Astrocyte (in vitro differentiated cells and primary cell): ENCODE data around the gene PITPNB. TPM values are rescaled to one million over a fixed set of nuclear protein-coding genes. Genes with fewer than 3 reads are reported as not detected.

Source experiments
- DNase-seq: peaks from one replicate; pipeline ENCODE4 v3.0.0-alpha.2; 2010; ENCODE audit warnings: low read depth
- FAIRE-seq: peaks from 2 replicates; lab custom pipeline; 2011; peaks lifted over from hg19 to GRCh38; lab: Jason Lieb, UNC
- H2AFZ ChIP-seq: 2 replicates; pipeline ENCODE4 v1.6.0; 2012; ENCODE audit warnings: low read depth, low read length, inconsistent platforms
- H3K27ac ChIP-seq: 2 replicates; pipeline ENCODE4 v1.5.1; 2011; ENCODE audit warnings: low read depth, low read length, inconsistent platforms
- H3K27me3 ChIP-seq: 2 replicates; pipeline ENCODE4 v1.6.0; 2011; ENCODE audit warnings: low read length, inconsistent platforms; ENCODE audit not compliant: insufficient read depth
- H3K36me3 ChIP-seq: 2 replicates; pipeline ENCODE4 v1.5.1; 2011; ENCODE audit warnings: low read length, inconsistent platforms; ENCODE audit not compliant: insufficient read depth
- H3K4me1 ChIP-seq: 2 replicates; pipeline ENCODE4 v1.5.1; 2011; ENCODE audit warnings: low read length, inconsistent platforms; ENCODE audit not compliant: insufficient read depth
- H3K4me2 ChIP-seq: 2 replicates; pipeline ENCODE4 v1.6.0; 2012; ENCODE audit warnings: low read length, inconsistent platforms
- H3K4me3 ChIP-seq: 2 replicates; pipeline ENCODE4 v1.5.1; 2011; ENCODE audit warnings: low read depth, mild to moderate bottlenecking, low read length, inconsistent platforms; ENCODE audit not compliant: insufficient read depth
- H3K79me2 ChIP-seq: 2 replicates; pipeline ENCODE4 v1.6.0; 2012; ENCODE audit warnings: mild to moderate bottlenecking, low read length, inconsistent platforms; ENCODE audit not compliant: insufficient read depth
- H3K9ac ChIP-seq: 2 replicates; pipeline ENCODE4 v1.6.0; 2012; ENCODE audit warnings: mild to moderate bottlenecking, low read length, inconsistent platforms
- H3K9me3 ChIP-seq: 2 replicates; pipeline ENCODE4 v1.5.1; 2012; ENCODE audit warnings: low read depth, mild to moderate bottlenecking, low read length, inconsistent platforms; ENCODE audit not compliant: insufficient read depth
- H4K20me1 ChIP-seq: 2 replicates; pipeline ENCODE4 v1.6.0; 2012; ENCODE audit warnings: low read length, inconsistent platforms; ENCODE audit not compliant: insufficient read depth
- H3K27ac Mint-ChIP-seq: one replicate; pipeline ENCODE4 v1.8.0; 2021; ENCODE audit warnings: mild to moderate bottlenecking, mixed read lengths; ENCODE audit not compliant: unreplicated experiment
- H3K27me3 Mint-ChIP-seq: one replicate; pipeline ENCODE4 v1.8.0; 2021; ENCODE audit warnings: low read depth, mixed read lengths; ENCODE audit not compliant: unreplicated experiment
- H3K36me3 Mint-ChIP-seq: one replicate; pipeline ENCODE4 v1.8.0; 2021; ENCODE audit warnings: low read depth, mixed read lengths; ENCODE audit not compliant: unreplicated experiment
- H3K4me1 Mint-ChIP-seq: one replicate; pipeline ENCODE4 v1.8.0; 2021; ENCODE audit warnings: low read depth, mixed read lengths; ENCODE audit not compliant: unreplicated experiment
- H3K4me3 Mint-ChIP-seq: one replicate; pipeline ENCODE4 v1.8.0; 2021; ENCODE audit warnings: mild to moderate bottlenecking, moderate library complexity, mixed read lengths; ENCODE audit not compliant: unreplicated experiment
- H3K9me3 Mint-ChIP-seq: one replicate; pipeline ENCODE4 v1.8.0; 2021; ENCODE audit warnings: mild to moderate bottlenecking, mixed read lengths; ENCODE audit not compliant: unreplicated experiment
- EZH2 ChIP-seq: IDR thresholded peaks from 2 replicates; pipeline ENCODE4 v1.6.1; 2012; ENCODE audit warnings: mild to moderate bottlenecking, low read length, inconsistent platforms; ENCODE audit not compliant: insufficient read depth
- total RNA-seq: library from RNA; stranded (reverse); gene quantifications from 2 replicates; pipeline ENCODE4 v1.2.1, GENCODE V29; 2021
- TF ChIP-seq, protein P1 (sequence below): IDR thresholded peaks from 2 replicates; pipeline ENCODE4 v1.5.1; 2011; ENCODE audit warnings: low read depth, mild to moderate bottlenecking, inconsistent platforms, low read length, moderate library complexity; ENCODE audit not compliant: insufficient read depth

PITPNB gene
- total RNA-seq, 1 donor from 2014 or later, result 90.6 TPM

DNA sequence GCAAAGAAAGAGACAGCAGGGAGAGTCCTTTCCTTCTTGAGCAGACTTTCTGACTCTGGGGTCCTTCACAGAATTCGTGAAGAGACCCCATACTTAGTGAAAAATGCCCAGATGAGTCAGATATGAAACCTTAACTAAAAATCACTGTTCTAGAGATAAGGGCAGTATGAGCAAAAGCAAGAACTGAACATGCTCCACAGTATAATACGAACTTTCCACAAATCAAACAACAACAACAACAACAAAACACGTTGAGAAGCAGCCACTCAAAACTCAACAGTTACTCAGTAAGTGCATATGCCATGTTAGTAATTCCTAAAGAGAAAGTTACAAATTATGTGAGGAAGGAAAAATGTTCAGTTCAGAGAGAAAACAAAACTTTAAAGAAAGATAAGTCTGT lies 44.3 kb downstream of the PITPNB start:
- Histone ChIP-seq H3K36me3 (peaks cover 34% of the 10 kb centered on the region), H4K20me1 (peaks cover 57% of the 10 kb centered on the region)
- TF ChIP-seq, protein P1, sequence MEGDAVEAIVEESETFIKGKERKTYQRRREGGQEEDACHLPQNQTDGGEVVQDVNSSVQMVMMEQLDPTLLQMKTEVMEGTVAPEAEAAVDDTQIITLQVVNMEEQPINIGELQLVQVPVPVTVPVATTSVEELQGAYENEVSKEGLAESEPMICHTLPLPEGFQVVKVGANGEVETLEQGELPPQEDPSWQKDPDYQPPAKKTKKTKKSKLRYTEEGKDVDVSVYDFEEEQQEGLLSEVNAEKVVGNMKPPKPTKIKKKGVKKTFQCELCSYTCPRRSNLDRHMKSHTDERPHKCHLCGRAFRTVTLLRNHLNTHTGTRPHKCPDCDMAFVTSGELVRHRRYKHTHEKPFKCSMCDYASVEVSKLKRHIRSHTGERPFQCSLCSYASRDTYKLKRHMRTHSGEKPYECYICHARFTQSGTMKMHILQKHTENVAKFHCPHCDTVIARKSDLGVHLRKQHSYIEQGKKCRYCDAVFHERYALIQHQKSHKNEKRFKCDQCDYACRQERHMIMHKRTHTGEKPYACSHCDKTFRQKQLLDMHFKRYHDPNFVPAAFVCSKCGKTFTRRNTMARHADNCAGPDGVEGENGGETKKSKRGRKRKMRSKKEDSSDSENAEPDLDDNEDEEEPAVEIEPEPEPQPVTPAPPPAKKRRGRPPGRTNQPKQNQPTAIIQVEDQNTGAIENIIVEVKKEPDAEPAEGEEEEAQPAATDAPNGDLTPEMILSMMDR, result no peak
- no peak for TF ChIP-seq EZH2

DNA sequence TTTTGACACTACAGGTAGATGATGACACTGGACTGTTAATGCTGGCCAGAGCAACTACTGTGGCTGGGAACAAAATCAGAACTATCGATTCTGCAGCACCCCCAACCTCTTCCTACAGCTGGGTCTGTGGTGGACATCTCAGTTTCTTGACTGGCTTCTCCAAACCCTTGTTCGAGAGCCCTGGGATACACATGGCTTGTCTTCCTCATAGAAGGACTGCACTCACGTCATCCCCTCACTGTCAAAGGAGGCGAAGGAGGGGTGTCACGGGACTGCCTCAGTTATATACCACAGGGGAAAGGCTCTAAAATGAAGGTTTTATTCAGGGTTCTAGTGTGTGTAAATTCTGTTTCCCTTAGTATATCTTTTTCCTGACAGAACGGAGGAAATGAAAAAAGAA lies 44.9 kb downstream of the PITPNB start:
- Mint-ChIP-seq H3K36me3 (peaks cover 8% of the 10 kb centered on the region), H3K9me3 (peaks cover 3% of the 10 kb centered on the region), H3K27ac (no peak overlapping the region), H3K4me1 (peaks cover 34% of the 10 kb centered on the region), H3K27me3 (no peaks in the 10 kb centered on the region), H3K4me3 (no peak overlapping the region)
- Histone ChIP-seq H4K20me1 (peaks cover 58% of the 10 kb centered on the region), H3K9me3 (no peaks in the 10 kb centered on the region), H3K36me3 (peaks cover 40% of the 10 kb centered on the region), H3K4me3 (no peak overlapping the region), H3K4me1 (peaks cover 5% of the 10 kb centered on the region), H3K9ac (no peak overlapping the region), H3K79me2 (peaks cover 75% of the 10 kb centered on the region), H3K27ac (no peak overlapping the region), H3K27me3 (no peaks in the 10 kb centered on the region), H2AFZ (no peak overlapping the region), H3K4me2 (no peak overlapping the region)
- no peak for DNase-seq
- TF ChIP-seq, protein P1, result no peak
- no peak for TF ChIP-seq EZH2
- FAIRE-seq, result no peak

More for the DNA sequence above, 44.3 kb downstream of the PITPNB start:
- no peak overlapping the region for H3K9ac ChIP-seq
- no peak overlapping the region for H3K27ac Mint-ChIP-seq
- no peaks in the 10 kb centered on the region for H3K27me3 Mint-ChIP-seq
- H3K27ac ChIP-seq, result no peak overlapping the region
- no peaks in the 10 kb centered on the region for H3K9me3 ChIP-seq
- H2AFZ ChIP-seq, result no peak overlapping the region
- peaks cover 5% of the 10 kb centered on the region for H3K4me1 ChIP-seq
- no peak overlapping the region for H3K4me2 ChIP-seq
- H3K4me3 Mint-ChIP-seq, result no peak overlapping the region
- DNase-seq (no peak), FAIRE-seq (peak; percentile 20)
- peaks cover 3% of the 10 kb centered on the region for H3K9me3 Mint-ChIP-seq
- peaks cover 75% of the 10 kb centered on the region for H3K79me2 ChIP-seq
- H3K36me3 Mint-ChIP-seq, result peaks cover 8% of the 10 kb centered on the region
- H3K4me1 Mint-ChIP-seq, result peaks cover 34% of the 10 kb centered on the region
- H3K27me3 ChIP-seq, result no peaks in the 10 kb centered on the region
- no peak overlapping the region for H3K4me3 ChIP-seq

DNA sequence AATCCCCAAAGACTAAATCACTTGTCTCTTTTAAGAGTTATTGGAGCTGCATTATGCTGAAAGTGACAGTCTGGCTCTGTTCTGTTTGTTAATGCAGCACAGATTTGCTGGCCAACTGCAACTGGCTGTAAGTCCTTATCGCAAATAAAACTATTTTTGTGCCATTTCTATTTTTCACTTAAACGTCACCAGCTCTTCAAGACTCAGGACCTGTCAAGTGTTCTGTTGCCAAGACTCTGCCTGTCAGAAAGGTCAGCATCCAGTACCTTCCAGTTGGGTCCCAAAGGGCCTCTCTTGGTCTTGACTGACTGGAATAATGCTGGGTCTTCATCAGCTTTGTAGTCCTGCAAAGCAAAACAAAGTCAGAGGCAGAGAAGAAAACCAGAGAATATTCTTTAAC lies 45.6 kb downstream of the PITPNB start:
- Histone ChIP-seq H4K20me1 (peaks cover 52% of the 10 kb centered on the region), H3K27me3 (no peaks in the 10 kb centered on the region), H3K4me2 (no peak overlapping the region), H2AFZ (no peak overlapping the region), H3K36me3 (peaks cover 38% of the 10 kb centered on the region), H3K4me3 (no peak overlapping the region), H3K27ac (no peak overlapping the region), H3K9me3 (no peaks in the 10 kb centered on the region), H3K9ac (no peak overlapping the region), H3K4me1 (peaks cover 5% of the 10 kb centered on the region), H3K79me2 (peaks cover 75% of the 10 kb centered on the region)
- no peak for FAIRE-seq
- no peak for TF ChIP-seq EZH2
- TF ChIP-seq, protein P1, result no peak
- Mint-ChIP-seq H3K4me3 (no peak overlapping the region), H3K27ac (no peak overlapping the region), H3K4me1 (peaks cover 34% of the 10 kb centered on the region), H3K9me3 (peaks cover 3% of the 10 kb centered on the region), H3K36me3 (peaks cover 8% of the 10 kb centered on the region), H3K27me3 (no peaks in the 10 kb centered on the region)
- no peak for DNase-seq
